ENCODE measurements around the gene TEAD1. TPM values are rescaled to one million over a fixed set of nuclear protein-coding genes. Genes with fewer than 3 reads are reported as not detected.

TEAD1 gene
- total RNA-seq, 6 experiments from 2014 or later, result 218 to 252 (median 227) TPM

DNA sequence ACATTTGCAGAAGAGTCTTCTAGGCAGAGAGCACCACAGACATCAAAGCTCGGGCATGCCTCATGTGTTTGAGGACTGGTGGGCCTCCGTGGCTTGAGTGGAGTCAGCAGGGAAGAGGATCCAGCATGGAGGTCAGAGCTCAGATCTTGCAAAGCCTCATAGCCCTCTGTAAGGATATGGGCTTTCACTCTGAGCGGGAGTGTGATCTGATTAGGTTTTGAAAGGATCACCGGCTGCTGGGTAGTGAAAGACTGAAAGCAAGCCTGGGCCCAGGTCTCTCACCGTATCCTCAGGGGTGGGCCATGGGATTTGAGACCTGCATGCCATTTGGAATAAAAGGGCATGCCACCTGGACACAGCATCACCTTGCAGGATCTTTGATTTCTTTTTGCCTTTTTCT lies 112.7 kb downstream of the TEAD1 start:
- peak overlapping the region; percentile 2; the same call in 1 of the 2 replicates for H3K4me3 Mint-ChIP-seq
- DNase-seq, result no peak
- TF ChIP-seq, protein P1, sequence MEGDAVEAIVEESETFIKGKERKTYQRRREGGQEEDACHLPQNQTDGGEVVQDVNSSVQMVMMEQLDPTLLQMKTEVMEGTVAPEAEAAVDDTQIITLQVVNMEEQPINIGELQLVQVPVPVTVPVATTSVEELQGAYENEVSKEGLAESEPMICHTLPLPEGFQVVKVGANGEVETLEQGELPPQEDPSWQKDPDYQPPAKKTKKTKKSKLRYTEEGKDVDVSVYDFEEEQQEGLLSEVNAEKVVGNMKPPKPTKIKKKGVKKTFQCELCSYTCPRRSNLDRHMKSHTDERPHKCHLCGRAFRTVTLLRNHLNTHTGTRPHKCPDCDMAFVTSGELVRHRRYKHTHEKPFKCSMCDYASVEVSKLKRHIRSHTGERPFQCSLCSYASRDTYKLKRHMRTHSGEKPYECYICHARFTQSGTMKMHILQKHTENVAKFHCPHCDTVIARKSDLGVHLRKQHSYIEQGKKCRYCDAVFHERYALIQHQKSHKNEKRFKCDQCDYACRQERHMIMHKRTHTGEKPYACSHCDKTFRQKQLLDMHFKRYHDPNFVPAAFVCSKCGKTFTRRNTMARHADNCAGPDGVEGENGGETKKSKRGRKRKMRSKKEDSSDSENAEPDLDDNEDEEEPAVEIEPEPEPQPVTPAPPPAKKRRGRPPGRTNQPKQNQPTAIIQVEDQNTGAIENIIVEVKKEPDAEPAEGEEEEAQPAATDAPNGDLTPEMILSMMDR (IDR thresholded peaks at IDR 0.05), result no peak
- peaks cover 88% of the 10 kb centered on the region for H3K4me1 Mint-ChIP-seq (ENCODE audit: low read depth)
- peaks cover 23% of the 10 kb centered on the region for H3K36me3 Mint-ChIP-seq (ENCODE audit: low read depth)
- H3K9me3 Mint-ChIP-seq, result no peaks in the 10 kb centered on the region
- H3K27me3 Mint-ChIP-seq (ENCODE audit: insufficient read depth), result no peaks in the 10 kb centered on the region; the same call in 1 of the 2 replicates
- peak overlapping the region; percentile 74 for H3K27ac Mint-ChIP-seq

DNA sequence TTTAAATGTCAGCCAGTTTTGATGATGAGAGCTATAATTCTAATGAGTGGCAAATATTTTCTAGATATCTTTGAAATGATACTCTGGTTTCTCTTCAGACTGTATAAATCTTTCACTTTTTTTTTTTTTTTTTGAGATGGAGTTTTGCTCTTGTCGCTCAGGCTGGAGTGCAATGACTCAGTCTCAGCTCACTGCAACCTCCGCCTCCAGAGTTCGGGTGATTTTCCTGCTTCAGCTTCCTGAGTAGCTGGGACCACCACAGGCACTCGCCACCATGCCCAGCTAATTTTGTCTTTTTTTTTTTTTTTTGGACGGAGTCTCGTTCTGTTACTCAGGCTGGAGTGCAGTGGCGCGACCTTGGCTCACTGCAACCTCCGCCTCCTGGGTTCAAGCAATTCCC lies 113.6 kb downstream of the TEAD1 start:
- H3K27me3 Mint-ChIP-seq (ENCODE audit: insufficient read depth), result no peaks in the 10 kb centered on the region; the same call in 1 of the 2 replicates
- H3K27ac Mint-ChIP-seq, result peak overlapping the region; percentile 79
- TF ChIP-seq, protein P1 (IDR thresholded peaks at IDR 0.05), result no peak
- peaks cover 18% of the 10 kb centered on the region for H3K36me3 Mint-ChIP-seq (ENCODE audit: low read depth)
- peak; percentile 74 for DNase-seq
- no peaks in the 10 kb centered on the region for H3K9me3 Mint-ChIP-seq
- H3K4me1 Mint-ChIP-seq (ENCODE audit: low read depth), result peaks cover 89% of the 10 kb centered on the region
- H3K4me3 Mint-ChIP-seq, result peak overlapping the region; percentile 69

DNA sequence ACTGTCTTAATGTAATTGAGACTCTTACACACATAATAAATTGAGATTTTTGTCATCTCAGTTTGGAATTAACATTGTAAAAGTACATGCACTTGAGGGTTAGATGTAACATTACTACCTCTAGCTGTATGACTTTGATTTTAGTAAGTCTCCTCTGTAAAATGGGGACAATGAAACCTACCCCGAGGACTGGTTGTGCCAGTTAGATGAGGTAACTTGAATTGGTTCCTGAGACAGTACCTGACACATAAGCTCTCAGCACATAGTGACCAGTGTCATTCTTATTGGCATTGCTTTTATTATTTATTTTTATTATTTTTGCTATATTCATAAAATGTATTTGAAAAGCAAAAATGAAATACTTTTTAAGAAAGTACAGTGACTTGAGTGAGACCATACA lies 114.8 kb downstream of the TEAD1 start:
- Mint-ChIP-seq H3K27me3 (ENCODE audit: insufficient read depth) (no peaks in the 10 kb centered on the region; the same call in 1 of the 2 replicates), H3K9me3 (no peaks in the 10 kb centered on the region), H3K4me3 (0 out of 2 replicates have a peak overlapping the region, but pooled peaks have one; percentile 69), H3K36me3 (ENCODE audit: low read depth) (peaks cover 23% of the 10 kb centered on the region), H3K27ac (peak overlapping the region; percentile 79), H3K4me1 (ENCODE audit: low read depth) (peaks cover 86% of the 10 kb centered on the region)
- TF ChIP-seq, protein P1 (IDR thresholded peaks at IDR 0.05), result no peak
- no peak for DNase-seq

DNA sequence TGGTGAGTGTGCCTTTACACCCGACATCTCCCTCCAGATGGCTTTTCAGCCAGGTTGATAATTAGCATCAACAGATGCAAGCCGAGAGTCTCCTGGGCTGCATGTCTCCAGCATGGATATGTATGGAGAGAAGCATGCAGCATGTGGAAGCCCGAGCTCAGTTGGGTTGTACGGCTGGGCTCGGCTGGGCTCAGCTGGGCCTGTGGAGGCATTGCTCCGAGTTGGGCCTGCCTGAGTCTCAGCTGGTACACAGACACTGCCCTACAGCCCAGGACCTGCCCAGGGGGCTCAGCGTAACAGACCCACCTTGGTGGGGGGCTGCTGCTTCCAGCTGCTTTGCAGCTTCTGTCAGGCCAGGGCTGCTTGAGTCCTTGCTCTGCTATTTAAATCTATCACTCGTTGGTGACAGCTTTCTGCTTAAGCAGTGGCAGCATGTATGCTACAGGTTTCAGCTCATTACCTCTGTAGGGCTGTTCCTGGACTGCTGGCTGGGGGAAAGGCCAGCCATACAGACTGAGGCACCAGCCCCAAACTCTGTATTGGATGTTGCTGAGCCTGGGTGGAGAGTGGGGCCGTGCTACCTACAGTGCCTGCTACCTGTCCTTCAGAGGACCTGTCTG lies 115.5 kb downstream of the TEAD1 start:
- peaks cover 25% of the 10 kb centered on the region for H3K36me3 Mint-ChIP-seq (ENCODE audit: low read depth)
- no peaks in the 10 kb centered on the region; the same call in 1 of the 2 replicates for H3K27me3 Mint-ChIP-seq (ENCODE audit: insufficient read depth)
- H3K4me3 Mint-ChIP-seq, result no peak overlapping the region
- H3K4me1 Mint-ChIP-seq (ENCODE audit: low read depth), result peaks cover 86% of the 10 kb centered on the region
- TF ChIP-seq, protein P1 (IDR thresholded peaks at IDR 0.05), result no peak
- H3K27ac Mint-ChIP-seq, result no peak overlapping the region; the same call in 1 of the 2 replicates
- H3K9me3 Mint-ChIP-seq, result no peaks in the 10 kb centered on the region
- no peak for DNase-seq

DNA sequence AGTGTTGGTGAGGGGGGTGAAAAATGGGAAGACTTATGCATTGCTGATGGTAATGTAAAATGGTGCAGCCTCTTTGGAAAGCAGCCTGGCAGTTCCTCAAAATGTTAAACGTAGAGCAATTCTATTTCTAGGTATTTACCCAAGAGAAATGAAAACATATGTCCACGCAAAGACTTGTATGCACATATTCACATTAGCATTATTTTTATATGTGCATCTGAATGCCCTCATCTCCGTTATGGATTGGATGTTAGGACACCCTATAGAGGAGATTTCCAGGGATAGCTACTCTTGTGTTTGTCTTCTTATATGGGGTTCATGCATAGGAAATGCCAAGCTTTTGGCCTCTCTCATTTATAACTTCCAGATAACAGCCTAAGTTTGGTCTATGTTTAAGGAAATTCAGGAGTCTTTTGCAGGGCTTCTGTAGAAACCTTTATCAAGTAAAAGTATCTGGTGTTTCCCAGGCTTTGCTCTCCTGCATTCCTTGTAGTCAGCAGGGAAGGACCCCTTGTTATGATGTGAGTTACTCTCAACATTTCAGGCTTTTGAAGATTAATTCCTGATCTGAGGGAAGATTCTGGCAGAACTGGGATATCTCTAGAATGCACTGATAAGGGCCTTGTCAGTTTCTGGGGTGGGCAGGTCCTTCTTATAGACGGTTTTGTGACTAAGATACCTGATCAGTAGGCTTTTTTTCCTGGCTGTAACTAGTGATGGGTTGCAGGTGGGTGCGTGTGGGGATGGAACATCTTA lies 116.8 kb downstream of the TEAD1 start:
- Mint-ChIP-seq H3K4me1 (ENCODE audit: low read depth) (peaks cover 82% of the 10 kb centered on the region), H3K27me3 (ENCODE audit: insufficient read depth) (no peaks in the 10 kb centered on the region; the same call in 1 of the 2 replicates), H3K4me3 (no peak overlapping the region), H3K36me3 (ENCODE audit: low read depth) (peaks cover 25% of the 10 kb centered on the region), H3K27ac (peak overlapping the region; percentile 10; the same call in 1 of the 2 replicates), H3K9me3 (no peaks in the 10 kb centered on the region)
- no peak for DNase-seq
- TF ChIP-seq, protein P1 (IDR thresholded peaks at IDR 0.05), result no peak

Data from HFFc6 (cell line).